ENCODE data around the gene UBFD1.

UBFD1 gene

DNA sequence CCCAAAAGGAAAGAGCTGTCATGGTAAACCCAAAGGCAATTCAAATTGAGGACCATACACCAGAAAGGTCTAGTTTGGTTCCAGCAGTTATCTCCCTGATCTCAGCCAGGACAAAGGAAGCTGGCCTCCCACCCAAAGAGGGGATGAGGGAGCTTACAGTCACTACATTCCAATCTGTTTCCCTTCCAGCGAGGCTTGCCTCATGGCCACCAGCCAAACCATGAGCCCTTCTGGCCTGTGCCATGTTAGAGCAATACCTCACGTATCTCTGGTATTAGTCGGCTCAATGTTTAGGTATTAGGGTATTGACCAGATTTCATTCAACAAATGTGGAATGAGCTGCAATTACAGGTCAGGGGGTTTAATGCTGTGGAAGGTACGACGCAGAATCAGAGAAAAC is 30.2 kb downstream of the UBFD1 start:
- DNase-seq (ENCODE audit: low read depth): peak; percentile 39
- TF ChIP-seq, protein P1, sequence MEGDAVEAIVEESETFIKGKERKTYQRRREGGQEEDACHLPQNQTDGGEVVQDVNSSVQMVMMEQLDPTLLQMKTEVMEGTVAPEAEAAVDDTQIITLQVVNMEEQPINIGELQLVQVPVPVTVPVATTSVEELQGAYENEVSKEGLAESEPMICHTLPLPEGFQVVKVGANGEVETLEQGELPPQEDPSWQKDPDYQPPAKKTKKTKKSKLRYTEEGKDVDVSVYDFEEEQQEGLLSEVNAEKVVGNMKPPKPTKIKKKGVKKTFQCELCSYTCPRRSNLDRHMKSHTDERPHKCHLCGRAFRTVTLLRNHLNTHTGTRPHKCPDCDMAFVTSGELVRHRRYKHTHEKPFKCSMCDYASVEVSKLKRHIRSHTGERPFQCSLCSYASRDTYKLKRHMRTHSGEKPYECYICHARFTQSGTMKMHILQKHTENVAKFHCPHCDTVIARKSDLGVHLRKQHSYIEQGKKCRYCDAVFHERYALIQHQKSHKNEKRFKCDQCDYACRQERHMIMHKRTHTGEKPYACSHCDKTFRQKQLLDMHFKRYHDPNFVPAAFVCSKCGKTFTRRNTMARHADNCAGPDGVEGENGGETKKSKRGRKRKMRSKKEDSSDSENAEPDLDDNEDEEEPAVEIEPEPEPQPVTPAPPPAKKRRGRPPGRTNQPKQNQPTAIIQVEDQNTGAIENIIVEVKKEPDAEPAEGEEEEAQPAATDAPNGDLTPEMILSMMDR (conservative IDR thresholded peaks at IDR 0.05; ENCODE audit: low read depth, low read length): no peak
- no peak overlapping the region for H3K4me3 ChIP-seq (ENCODE audit: low read length)

- no peak overlapping the region for H3K4me3 ChIP-seq (ENCODE audit: low read length)
- TF ChIP-seq, protein P1 (conservative IDR thresholded peaks at IDR 0.05; ENCODE audit: low read depth, low read length): no peak
- DNase-seq (ENCODE audit: low read depth): no peak
Measured at GRCh38 chr16:23590181-23590580, 32.7 kb downstream of the UBFD1 start.

DNA sequence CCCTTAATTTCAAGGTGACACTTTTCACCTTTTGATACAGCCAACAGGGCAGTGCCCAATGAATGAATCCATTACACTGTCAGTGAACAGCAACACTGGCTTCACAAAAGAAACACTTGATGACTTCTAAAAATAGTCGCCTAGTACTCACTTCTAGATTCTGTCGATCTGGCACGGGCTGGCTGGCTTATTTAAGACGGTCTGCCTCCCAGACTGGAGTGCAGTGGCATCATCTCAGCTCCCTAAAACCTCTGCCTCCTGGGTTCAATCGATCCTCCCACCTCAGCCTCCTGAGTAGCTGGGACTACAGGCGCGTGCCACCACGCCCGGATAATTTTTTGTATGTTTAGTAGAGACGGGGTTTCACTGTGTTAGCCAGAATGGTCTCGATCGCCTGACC is 36.7 kb downstream of the UBFD1 start:
- TF ChIP-seq, protein P1 (conservative IDR thresholded peaks at IDR 0.05; ENCODE audit: low read depth, low read length): no peak
- H3K4me3 ChIP-seq (ENCODE audit: low read length): no peak overlapping the region

DNA sequence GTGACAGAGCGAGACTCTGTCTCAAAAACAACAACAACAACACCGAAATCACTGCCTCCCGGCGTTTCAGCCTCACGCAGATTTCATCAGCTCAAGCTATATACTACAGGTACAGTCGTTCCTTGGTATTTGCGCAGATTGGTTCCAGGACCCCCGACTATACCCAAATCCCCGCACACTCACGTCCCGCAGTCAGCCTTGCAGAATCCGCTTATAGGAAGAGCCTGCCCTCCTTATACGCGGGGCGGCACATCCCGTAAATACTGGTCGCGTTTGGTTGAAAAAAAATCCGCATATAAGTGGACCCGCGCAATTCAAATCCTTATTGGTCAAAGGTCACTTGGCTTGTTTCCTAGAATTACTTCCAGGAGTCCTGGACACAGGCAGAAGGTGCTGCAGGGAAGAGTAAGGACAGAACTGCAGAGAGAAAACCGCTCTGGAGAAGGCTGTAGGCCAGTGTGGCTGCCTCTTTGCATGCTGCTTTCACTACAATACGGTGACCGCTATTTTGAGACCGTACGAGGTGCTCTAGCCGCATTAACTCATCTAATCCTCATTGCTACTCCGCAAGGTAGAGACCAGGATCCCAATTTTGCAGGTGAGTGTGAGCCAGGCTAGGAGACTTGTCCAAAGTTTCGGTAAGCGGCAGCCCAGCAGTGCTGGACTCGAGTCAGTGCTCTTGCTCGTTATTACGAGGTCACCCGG is 37.9 kb downstream of the UBFD1 start:
- TF ChIP-seq, protein P1 (conservative IDR thresholded peaks at IDR 0.05; ENCODE audit: low read depth, low read length): no peak
- H3K4me3 ChIP-seq (ENCODE audit: low read length): peak overlapping the region; percentile 98
- DNase-seq (ENCODE audit: low read depth): no peak

More for the DNA sequence above, 36.7 kb downstream of the UBFD1 start:
- DNase-seq (ENCODE audit: low read depth): no peak

GRCh38 chr16:23595951-23596720 is 38.6 kb downstream of the UBFD1 start, which contains the start of gene NDUFAB1:
Gene NDUFAB1 (minus strand): TSS chr16:23596316. CDS start chr16:23596290, 26 bp downstream.
- DNase-seq (ENCODE audit: low read depth): peak; percentile 46
- TF ChIP-seq, protein P1 (conservative IDR thresholded peaks at IDR 0.05; ENCODE audit: low read depth, low read length): no peak
- peak within 1 kb of the TSS; percentile 98 for H3K4me3 ChIP-seq (ENCODE audit: low read length)

GRCh38 chr16:23597003-23597756 is 39.7 kb downstream of the UBFD1 start:
- TF ChIP-seq, protein P1 (conservative IDR thresholded peaks at IDR 0.05; ENCODE audit: low read depth, low read length): peak; percentile 37
- DNase-seq (ENCODE audit: low read depth): no peak
- H3K4me3 ChIP-seq (ENCODE audit: low read length): no peak overlapping the region

Measured in retinal pigment epithelial cell (primary cell).